ENCODE results near the gene CCDC71L.

- TF ChIP-seq EP300 (IDR thresholded peaks at IDR 0.05; ENCODE audit: borderline replicate concordance) = no peak
- TF ChIP-seq TAF1 (IDR thresholded peaks at IDR 0.05; ENCODE audit: low read depth) = no peak
- TF ChIP-seq FOXM1 (IDR thresholded peaks at IDR 0.05; ENCODE audit: borderline replicate concordance, low read depth) = no peak
- TF ChIP-seq NFIC (IDR thresholded peaks at IDR 0.05) = peak; percentile 69
- TF ChIP-seq TCF12 (IDR thresholded peaks at IDR 0.05; ENCODE audit: low read depth) = no peak
- TF ChIP-seq CREB1 (IDR thresholded peaks at IDR 0.05; ENCODE audit: low read depth) = no peak
- TF ChIP-seq, protein P1, sequence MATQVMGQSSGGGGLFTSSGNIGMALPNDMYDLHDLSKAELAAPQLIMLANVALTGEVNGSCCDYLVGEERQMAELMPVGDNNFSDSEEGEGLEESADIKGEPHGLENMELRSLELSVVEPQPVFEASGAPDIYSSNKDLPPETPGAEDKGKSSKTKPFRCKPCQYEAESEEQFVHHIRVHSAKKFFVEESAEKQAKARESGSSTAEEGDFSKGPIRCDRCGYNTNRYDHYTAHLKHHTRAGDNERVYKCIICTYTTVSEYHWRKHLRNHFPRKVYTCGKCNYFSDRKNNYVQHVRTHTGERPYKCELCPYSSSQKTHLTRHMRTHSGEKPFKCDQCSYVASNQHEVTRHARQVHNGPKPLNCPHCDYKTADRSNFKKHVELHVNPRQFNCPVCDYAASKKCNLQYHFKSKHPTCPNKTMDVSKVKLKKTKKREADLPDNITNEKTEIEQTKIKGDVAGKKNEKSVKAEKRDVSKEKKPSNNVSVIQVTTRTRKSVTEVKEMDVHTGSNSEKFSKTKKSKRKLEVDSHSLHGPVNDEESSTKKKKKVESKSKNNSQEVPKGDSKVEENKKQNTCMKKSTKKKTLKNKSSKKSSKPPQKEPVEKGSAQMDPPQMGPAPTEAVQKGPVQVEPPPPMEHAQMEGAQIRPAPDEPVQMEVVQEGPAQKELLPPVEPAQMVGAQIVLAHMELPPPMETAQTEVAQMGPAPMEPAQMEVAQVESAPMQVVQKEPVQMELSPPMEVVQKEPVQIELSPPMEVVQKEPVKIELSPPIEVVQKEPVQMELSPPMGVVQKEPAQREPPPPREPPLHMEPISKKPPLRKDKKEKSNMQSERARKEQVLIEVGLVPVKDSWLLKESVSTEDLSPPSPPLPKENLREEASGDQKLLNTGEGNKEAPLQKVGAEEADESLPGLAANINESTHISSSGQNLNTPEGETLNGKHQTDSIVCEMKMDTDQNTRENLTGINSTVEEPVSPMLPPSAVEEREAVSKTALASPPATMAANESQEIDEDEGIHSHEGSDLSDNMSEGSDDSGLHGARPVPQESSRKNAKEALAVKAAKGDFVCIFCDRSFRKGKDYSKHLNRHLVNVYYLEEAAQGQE (IDR thresholded peaks at IDR 0.05; ENCODE audit: low read depth) = no peak
- no peak for TF ChIP-seq ZBTB7A (IDR thresholded peaks at IDR 0.05; ENCODE audit: low read depth)
- no peak for TF ChIP-seq YY1 (IDR thresholded peaks at IDR 0.05; ENCODE audit: low read depth)
- TF ChIP-seq, protein P2, sequence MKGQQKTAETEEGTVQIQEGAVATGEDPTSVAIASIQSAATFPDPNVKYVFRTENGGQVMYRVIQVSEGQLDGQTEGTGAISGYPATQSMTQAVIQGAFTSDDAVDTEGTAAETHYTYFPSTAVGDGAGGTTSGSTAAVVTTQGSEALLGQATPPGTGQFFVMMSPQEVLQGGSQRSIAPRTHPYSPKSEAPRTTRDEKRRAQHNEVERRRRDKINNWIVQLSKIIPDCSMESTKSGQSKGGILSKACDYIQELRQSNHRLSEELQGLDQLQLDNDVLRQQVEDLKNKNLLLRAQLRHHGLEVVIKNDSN (IDR thresholded peaks at IDR 0.05) = no peak
- no peak for TF ChIP-seq CEBPB (IDR thresholded peaks at IDR 0.05)
- no peak for TF ChIP-seq RAD21 (IDR thresholded peaks at IDR 0.05; ENCODE audit: low read depth)
- TF ChIP-seq, protein P3, sequence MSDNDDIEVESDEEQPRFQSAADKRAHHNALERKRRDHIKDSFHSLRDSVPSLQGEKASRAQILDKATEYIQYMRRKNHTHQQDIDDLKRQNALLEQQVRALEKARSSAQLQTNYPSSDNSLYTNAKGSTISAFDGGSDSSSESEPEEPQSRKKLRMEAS (IDR thresholded peaks at IDR 0.05) = no peak
- TF ChIP-seq TEAD4 (IDR thresholded peaks at IDR 0.05) = no peak
These were observed 42.5 kb downstream of the CCDC71L start for GRCh38 chr7:106618480-106618879.
